ENCODE results near the gene CDC42. TPM values are rescaled to one million over a fixed set of nuclear protein-coding genes. Genes with fewer than 3 reads are reported as not detected.

Gene CDC42
- total RNA-seq, 1 donor from 2014 or later: 111 TPM

DNA sequence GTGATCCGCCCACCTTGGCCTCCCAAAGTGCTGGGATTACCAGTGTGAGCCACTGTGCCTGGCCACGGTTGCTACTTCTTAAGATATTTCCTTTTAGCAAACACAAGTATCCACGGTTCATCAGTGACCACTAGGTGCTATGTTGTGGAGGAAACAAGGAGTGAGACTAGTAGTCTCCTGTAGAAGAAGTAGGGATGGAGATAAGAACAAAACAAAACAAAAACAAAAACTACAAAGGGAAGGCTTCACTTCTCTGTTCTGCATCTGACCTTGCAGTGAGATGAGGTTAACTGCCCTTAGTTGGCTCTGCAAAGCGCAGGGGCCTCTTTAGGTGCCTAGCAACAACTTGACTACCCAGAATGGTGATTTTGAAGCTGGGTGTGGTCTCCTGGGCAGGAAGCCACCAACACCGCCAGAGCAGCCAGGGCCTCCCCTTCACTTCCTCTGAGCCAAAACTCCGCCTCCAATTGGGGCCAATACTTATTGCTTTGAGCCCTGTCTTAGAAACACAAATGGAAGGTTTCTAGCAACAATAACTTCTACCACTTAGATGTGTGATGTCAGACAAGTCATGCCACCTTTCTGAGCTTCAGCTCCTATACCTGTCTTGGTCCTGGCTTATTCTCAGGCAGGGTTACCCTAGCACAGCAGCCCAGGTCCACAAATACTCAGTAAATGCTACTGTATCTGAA, 12.8 kb upstream of the CDC42 start:
- H3K9me3 ChIP-seq: no peaks in the 10 kb centered on the region
- no peaks in the 10 kb centered on the region for H3K27me3 ChIP-seq
- no peaks in the 10 kb centered on the region for H3K4me1 ChIP-seq
- intact Hi-C loops (cut with DNase I): no loop called here
- peak in 1 of 2 donors; percentile 68 for DNase-seq (ENCODE audit: low spot score in 2 of 2)
- no peaks in the 10 kb centered on the region for H3K36me3 ChIP-seq
- H3K27ac ChIP-seq: no peak overlapping the region
- no peak overlapping the region for H3K4me3 ChIP-seq
- TF ChIP-seq, protein P1, sequence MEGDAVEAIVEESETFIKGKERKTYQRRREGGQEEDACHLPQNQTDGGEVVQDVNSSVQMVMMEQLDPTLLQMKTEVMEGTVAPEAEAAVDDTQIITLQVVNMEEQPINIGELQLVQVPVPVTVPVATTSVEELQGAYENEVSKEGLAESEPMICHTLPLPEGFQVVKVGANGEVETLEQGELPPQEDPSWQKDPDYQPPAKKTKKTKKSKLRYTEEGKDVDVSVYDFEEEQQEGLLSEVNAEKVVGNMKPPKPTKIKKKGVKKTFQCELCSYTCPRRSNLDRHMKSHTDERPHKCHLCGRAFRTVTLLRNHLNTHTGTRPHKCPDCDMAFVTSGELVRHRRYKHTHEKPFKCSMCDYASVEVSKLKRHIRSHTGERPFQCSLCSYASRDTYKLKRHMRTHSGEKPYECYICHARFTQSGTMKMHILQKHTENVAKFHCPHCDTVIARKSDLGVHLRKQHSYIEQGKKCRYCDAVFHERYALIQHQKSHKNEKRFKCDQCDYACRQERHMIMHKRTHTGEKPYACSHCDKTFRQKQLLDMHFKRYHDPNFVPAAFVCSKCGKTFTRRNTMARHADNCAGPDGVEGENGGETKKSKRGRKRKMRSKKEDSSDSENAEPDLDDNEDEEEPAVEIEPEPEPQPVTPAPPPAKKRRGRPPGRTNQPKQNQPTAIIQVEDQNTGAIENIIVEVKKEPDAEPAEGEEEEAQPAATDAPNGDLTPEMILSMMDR (IDR thresholded peaks at IDR 0.05): no peak

DNA sequence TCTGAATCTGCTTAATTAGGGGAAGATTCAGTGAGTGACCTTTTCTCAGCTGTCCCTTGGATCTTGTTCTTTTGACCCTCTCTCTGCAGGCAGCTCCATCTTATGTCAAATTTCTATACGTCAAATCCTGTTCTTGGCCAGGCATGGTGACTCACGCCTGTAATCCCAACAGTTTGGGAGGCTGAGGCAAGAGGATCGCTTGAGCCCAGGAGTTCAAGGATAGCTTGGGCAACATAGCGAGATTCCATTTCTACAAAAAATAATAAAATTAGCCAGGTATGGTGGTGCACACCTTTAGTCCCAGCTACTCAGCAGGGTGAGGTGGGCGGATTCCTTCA, 12.3 kb upstream of the CDC42 start:
- Histone ChIP-seq H3K4me1 (no peaks in the 10 kb centered on the region), H3K36me3 (no peaks in the 10 kb centered on the region), H3K9me3 (no peaks in the 10 kb centered on the region), H3K4me3 (no peak overlapping the region), H3K27ac (no peak overlapping the region), H3K27me3 (no peaks in the 10 kb centered on the region)
- TF ChIP-seq, protein P1 (IDR thresholded peaks at IDR 0.05): no peak
- intact Hi-C loops (cut with DNase I): no loop called here
- no peak for DNase-seq (ENCODE audit: low spot score in 2 of 2)

DNA sequence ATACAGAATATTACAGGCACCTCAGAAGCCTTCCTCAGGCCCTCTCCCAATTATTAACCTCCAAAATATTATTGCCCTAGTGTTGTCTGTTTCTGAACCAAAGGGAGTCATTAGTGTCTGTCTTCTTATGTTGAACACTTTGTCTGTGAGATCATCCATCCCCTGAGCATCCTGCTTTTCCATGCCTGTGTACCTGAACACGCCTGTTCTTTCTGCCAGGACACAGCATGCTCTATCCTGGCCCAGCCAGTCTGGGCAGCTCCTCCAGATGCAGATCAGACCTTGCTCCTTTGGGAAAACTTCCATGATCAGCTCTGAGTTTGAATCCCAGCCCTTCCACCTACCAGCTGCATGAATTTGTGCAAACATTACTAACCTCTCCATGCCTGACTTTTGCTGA, 11.0 kb upstream of the CDC42 start:
- TF ChIP-seq, protein P1 (IDR thresholded peaks at IDR 0.05): no peak

DNA sequence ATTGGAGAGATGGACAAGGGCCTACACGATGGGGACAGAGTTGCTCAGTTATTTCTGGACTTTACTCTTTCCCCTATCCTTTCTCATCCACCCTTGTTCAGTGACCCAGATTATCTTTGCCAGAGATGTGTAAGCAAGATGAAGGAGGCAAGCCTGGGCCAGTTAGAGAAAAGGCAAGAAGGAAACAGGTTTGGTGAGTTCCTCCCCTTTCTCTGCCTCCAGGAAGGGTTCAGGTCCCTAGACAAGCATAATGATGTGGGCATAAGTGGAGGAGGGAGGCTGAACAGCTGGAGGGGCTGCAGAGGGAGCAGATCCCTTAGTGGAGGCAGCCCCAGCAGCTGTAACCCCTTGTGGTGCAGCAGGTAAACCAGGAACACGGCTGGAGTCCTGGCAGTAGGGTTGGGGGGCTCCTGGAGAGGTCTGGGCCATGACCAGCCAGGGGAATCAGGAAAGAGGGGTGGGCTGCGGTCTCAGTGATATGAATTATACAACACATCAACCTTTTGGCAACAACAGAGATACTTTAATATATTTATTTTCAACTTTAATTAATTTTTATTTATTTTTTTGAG, 9.2 kb upstream of the CDC42 start:
- H3K4me3 ChIP-seq: no peak overlapping the region
- TF ChIP-seq, protein P1 (IDR thresholded peaks at IDR 0.05): no peak
- no peaks in the 10 kb centered on the region for H3K4me1 ChIP-seq
- no peak for DNase-seq (ENCODE audit: low spot score in 2 of 2)
- no peaks in the 10 kb centered on the region for H3K9me3 ChIP-seq
- intact Hi-C loops (cut with DNase I): no loop called here
- H3K36me3 ChIP-seq: no peaks in the 10 kb centered on the region
- H3K27me3 ChIP-seq: no peaks in the 10 kb centered on the region
- H3K27ac ChIP-seq: no peak overlapping the region

More for the DNA sequence above, 11.0 kb upstream of the CDC42 start:
- intact Hi-C loops (cut with DNase I): no loop called here
- no peaks in the 10 kb centered on the region for H3K36me3 ChIP-seq
- H3K9me3 ChIP-seq: no peaks in the 10 kb centered on the region
- H3K27me3 ChIP-seq: no peaks in the 10 kb centered on the region
- H3K27ac ChIP-seq: no peak overlapping the region
- no peaks in the 10 kb centered on the region for H3K4me1 ChIP-seq
- H3K4me3 ChIP-seq: no peak overlapping the region
- DNase-seq (ENCODE audit: low spot score in 2 of 2): no peak

DNA sequence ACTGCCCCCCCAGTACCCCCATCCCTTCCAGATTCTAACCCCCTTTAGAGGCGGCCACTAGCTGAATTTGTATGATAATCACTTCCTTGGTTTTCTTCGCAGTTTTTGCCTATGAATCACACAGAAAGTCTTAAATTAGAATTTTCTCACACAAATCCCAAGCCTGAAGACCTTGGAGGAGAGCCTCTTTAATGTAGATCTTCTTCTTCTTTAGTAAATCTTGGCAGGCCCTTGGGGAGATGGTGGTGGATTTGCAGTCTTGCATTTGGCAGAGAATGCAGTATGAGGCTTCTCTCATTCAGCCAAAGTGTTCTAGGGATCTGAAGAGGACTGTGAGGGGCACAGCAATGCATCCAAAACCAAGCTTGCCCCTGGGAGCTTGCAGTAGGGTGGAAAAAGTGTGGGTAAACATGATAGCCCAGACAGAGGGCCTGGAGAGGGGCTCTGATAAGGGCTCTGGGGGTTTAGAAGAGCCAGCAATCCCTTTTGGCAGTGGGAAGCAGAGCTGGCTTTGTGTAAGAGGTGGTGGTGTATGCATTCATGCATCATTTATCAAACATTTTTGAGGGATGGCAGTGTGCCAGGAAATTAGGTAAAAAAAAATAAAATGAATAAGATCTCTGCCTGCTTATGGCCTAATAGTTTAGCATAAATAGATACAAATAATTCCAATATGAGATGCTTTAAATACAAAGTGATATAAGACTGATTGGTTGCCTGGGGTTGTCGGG, 7.7 kb upstream of the CDC42 start:
- TF ChIP-seq, protein P1 (IDR thresholded peaks at IDR 0.05): no peak
- H3K36me3 ChIP-seq: no peaks in the 10 kb centered on the region
- DNase-seq (ENCODE audit: low spot score in 2 of 2): no peak
- no peaks in the 10 kb centered on the region for H3K27me3 ChIP-seq
- intact Hi-C loops (cut with DNase I): no loop called here
- H3K9me3 ChIP-seq: no peaks in the 10 kb centered on the region
- H3K27ac ChIP-seq: no peak overlapping the region
- H3K4me3 ChIP-seq: no peak overlapping the region
- H3K4me1 ChIP-seq: no peaks in the 10 kb centered on the region
